Body of pancreas (tissue), 4 donors: Measurements from ENCODE around the gene DNAI1. TPM values are rescaled to one million over a fixed set of nuclear protein-coding genes. Genes with fewer than 3 reads are reported as not detected.

Experiments
- ATAC-seq: fragments of 150-250 bp; one replicate; pipeline ENCODE4 v1.9.1; 2016
- DNase-seq, 4 donors: peaks; one replicate each; pipeline ENCODE4 v3.0.0-alpha.2; 2019
- H3K27ac ChIP-seq, 4 donors: fragments of 200-600 bp; sonication (generic); 1 replicate in 3 of 4; 2 replicates in 1 of 4; pipeline versions ENCODE4 v1.5.1 to v1.6.1; 2016 to 2019; ENCODE audit warnings: mild to moderate bottlenecking in 1 of 4, mixed read lengths in 1 of 4, moderate library complexity in 1 of 4
- H3K27me3 ChIP-seq, 2 donors: fragments of 200-600 bp; sonication (generic); one replicate each; pipeline ENCODE4 v1.6.0; 2016; ENCODE audit warnings: mild to moderate bottlenecking in 1 of 2
- H3K36me3 ChIP-seq, 2 donors: fragments of 200-600 bp; sonication (generic); replicated peaks in 1 of 2; 2 replicates each; pipeline ENCODE4 v1.5.1; 2016; ENCODE audit warnings: low read depth in 2 of 2; ENCODE audit not compliant: insufficient read depth in 1 of 2
- H3K4me1 ChIP-seq: fragments of 200-600 bp; sonication (generic); one replicate; pipeline ENCODE4 v1.6.0; 2016
- H3K4me3 ChIP-seq, 2 donors: fragments of 200-600 bp; sonication (generic); 1 replicate in 1 of 2; 2 replicates in 1 of 2; pipeline ENCODE4 v1.5.1; 2016 to 2019
- H3K9me3 ChIP-seq, 3 donors: fragments of 200-600 bp; sonication (generic); 1 replicate in 2 of 3; 2 replicates in 1 of 3; pipeline ENCODE4 v1.5.1; 2016
- POLR2A ChIP-seq, 3 donors: fragments of 450-650 bp; IDR thresholded peaks; one replicate each; pipeline ENCODE4 v1.6.1; 2016; ENCODE audit warnings: antibody characterized with exemption in 3 of 3, mild to moderate bottlenecking in 2 of 3
- WGBS, 2 donors: methylation state at CpG; one replicate each; pipeline ENCODE4 v1.1.5; 2017; 5-methylcytosine and 5-hydroxymethylcytosine counted together
- intact Hi-C: fragments of 100-400 bp; cut with DNase I; formaldehyde crosslinking; loops from one replicate; pipeline ENCODE4 v1.15.1; 2023
- total RNA-seq, 2 donors: library from RNA; depleted of rRNA; stranded (reverse); fragments of >200 nt; gene quantifications; one replicate each; pipeline ENCODE4 v1.1.0, GENCODE V29; 2016
- TF ChIP-seq, protein P1 (sequence below), 7 experiments: fragments of 450-650 bp in 4 of 7; fragments of 200-600 bp in 3 of 7; sonication (generic) in 3 of 7; IDR thresholded peaks; one replicate each; pipeline ENCODE4 v1.5.1; 2016 to 2019; ENCODE audit warnings: antibody characterized with exemption in 7 of 7

DNAI1 gene
- total RNA-seq, 2 donors from 2014 or later: 0.99 to 2.1 TPM

DNA sequence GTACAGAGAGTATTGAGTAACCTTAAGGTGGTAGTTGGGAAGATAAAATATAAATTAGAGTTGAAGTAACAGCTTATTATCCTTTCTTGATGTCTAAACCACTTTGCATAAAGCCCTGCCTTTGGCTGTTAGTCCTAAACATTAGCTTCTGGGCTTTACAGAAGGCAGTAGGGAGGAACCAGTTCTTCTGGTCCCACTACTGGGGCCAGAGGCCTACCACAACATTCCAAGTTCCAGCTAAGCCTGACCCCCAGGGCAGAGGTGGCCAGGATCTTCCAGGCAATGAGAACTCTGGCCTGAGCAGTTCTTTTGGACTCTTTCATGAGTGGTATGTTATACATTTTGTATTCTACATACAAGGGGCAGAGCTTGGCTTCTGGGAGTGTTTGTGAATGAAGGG, 26.1 kb downstream of the DNAI1 start:
- intact Hi-C loops: no loop called here
- no peak overlapping the region for H3K27ac ChIP-seq
- TF ChIP-seq, protein P1, sequence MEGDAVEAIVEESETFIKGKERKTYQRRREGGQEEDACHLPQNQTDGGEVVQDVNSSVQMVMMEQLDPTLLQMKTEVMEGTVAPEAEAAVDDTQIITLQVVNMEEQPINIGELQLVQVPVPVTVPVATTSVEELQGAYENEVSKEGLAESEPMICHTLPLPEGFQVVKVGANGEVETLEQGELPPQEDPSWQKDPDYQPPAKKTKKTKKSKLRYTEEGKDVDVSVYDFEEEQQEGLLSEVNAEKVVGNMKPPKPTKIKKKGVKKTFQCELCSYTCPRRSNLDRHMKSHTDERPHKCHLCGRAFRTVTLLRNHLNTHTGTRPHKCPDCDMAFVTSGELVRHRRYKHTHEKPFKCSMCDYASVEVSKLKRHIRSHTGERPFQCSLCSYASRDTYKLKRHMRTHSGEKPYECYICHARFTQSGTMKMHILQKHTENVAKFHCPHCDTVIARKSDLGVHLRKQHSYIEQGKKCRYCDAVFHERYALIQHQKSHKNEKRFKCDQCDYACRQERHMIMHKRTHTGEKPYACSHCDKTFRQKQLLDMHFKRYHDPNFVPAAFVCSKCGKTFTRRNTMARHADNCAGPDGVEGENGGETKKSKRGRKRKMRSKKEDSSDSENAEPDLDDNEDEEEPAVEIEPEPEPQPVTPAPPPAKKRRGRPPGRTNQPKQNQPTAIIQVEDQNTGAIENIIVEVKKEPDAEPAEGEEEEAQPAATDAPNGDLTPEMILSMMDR (IDR thresholded peaks at IDR 0.05): no peak
- TF ChIP-seq POLR2A (IDR thresholded peaks at IDR 0.05): no peak

DNA sequence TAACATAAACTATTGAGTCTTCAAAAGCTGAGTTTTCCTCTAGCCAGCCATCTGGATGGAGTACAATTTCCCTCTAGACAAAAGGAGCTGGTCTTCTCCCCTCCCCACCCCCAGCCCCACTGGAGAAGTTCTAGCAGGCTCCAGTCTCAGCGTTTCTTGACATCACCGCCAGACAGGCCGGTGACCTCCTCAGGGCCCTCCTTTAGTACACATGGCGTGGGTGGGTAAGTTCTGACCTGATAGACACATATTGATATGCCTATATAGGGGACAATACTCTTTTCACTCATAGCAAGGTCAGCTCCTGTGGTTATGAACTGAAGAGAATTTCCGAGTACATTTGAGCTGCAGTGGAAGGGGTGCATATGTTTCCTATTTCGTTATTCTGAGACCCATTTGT, 27.2 kb downstream of the DNAI1 start:
- no peak for TF ChIP-seq POLR2A (IDR thresholded peaks at IDR 0.05)
- TF ChIP-seq, protein P1 (IDR thresholded peaks at IDR 0.05): no peak
- intact Hi-C loops: no loop called here
- H3K27me3 ChIP-seq: no peaks in the 10 kb centered on the region
- no peaks in the 10 kb centered on the region for H3K36me3 ChIP-seq
- H3K4me1 ChIP-seq: no peaks in the 10 kb centered on the region
- H3K4me3 ChIP-seq: no peak overlapping the region
- DNase-seq: no peak
- no peak for ATAC-seq
- H3K9me3 ChIP-seq: no peaks in the 10 kb centered on the region
- 67 to 69% methylated on average over 6 of the region's 6 CpGs for WGBS, 2 donors
- no peak overlapping the region for H3K27ac ChIP-seq

More for the DNA sequence above, 26.1 kb downstream of the DNAI1 start:
- H3K4me1 ChIP-seq: no peaks in the 10 kb centered on the region
- no peak for ATAC-seq
- H3K4me3 ChIP-seq: no peak overlapping the region
- no peaks in the 10 kb centered on the region for H3K27me3 ChIP-seq
- H3K36me3 ChIP-seq: no peaks in the 10 kb centered on the region
- DNase-seq: no peak
- no peaks in the 10 kb centered on the region for H3K9me3 ChIP-seq

DNA sequence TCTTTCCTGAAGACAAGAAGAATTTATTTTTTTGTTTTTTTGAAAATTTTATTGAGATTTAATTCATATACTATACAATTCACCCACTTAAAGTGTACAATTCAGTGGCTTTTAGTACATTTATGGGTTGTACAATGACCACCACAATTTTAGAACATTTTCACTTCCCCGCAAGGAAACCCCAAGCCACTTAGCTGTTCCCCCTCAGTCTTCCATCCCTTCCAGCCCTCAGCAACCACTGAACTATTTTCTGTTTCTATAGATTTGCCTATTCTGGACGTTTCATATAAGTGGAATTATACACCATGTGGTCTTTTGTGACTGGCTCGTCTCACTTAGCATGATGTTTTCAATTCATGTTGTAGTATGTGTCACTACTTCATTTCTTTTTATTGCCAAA, 28.0 kb downstream of the DNAI1 start:
- no peaks in the 10 kb centered on the region for H3K4me1 ChIP-seq
- no peak for DNase-seq
- 53 to 60% methylated on average over 3 of the region's 3 CpGs for WGBS, 2 donors
- no peaks in the 10 kb centered on the region for H3K27me3 ChIP-seq
- H3K4me3 ChIP-seq: no peak overlapping the region
- H3K27ac ChIP-seq: no peak overlapping the region
- TF ChIP-seq, protein P1 (IDR thresholded peaks at IDR 0.05): no peak
- TF ChIP-seq POLR2A (IDR thresholded peaks at IDR 0.05): no peak
- no peaks in the 10 kb centered on the region for H3K36me3 ChIP-seq
- ATAC-seq: no peak
- intact Hi-C loops: no loop called here
- no peaks in the 10 kb centered on the region for H3K9me3 ChIP-seq

DNA sequence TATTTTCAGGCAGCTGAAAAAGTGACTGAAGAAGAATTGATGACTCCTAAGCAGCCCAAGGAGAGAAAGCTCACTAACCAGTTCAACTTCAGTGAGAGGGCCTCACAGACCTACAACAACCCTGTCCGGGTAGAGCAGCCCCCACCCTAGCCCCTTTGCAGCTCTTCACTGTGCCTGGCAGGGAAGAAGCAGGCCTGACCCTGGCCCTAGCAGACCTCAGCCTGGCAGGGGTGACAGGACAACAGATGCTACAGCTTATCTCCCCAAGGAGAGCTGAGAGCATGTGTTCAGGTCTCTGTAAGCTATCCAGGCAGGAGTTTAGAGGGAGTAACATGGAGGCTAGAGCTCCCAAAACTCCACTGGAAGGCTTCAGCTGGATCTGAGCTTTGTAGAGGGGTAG, 31.8 kb downstream of the DNAI1 start:
- ATAC-seq (no peak), DNase-seq (no peak)
- no peaks in the 10 kb centered on the region for H3K4me1 ChIP-seq
- intact Hi-C loops: no loop called here
- no peak overlapping the region for H3K27ac ChIP-seq
- H3K4me3 ChIP-seq: no peak overlapping the region
- 56 to 88% methylated on average over 1 of the region's 1 CpG for WGBS, 2 donors
- H3K27me3 ChIP-seq: no peaks in the 10 kb centered on the region
- H3K36me3 ChIP-seq: no peaks in the 10 kb centered on the region
- H3K9me3 ChIP-seq: no peaks in the 10 kb centered on the region
- TF ChIP-seq POLR2A (IDR thresholded peaks at IDR 0.05): no peak
- TF ChIP-seq, protein P1 (IDR thresholded peaks at IDR 0.05): no peak

DNA sequence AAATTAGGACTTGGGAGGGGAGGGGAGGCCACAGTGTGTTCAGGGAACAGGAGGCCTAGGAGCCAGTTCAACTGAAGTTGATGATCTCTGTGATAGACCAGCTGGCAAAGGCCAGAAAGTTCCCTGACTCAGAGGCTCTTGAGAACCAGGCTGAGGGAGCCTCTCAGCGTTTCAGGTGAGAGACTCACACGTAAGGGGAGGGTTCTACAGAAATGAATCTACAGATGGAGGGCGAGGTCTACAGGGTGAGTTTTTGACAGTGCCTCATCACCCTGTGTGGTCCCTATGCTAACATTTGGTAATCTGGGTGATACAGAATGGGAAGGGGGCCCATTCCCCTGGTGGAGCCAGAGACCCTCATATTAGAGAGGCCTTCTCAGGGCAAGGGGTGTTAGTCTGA, 32.2 kb downstream of the DNAI1 start:
- WGBS, 2 donors: 47 to 54% methylated on average over 3 of the region's 3 CpGs
- Histone ChIP-seq H3K27me3 (no peaks in the 10 kb centered on the region), H3K9me3 (no peaks in the 10 kb centered on the region), H3K36me3 (no peaks in the 10 kb centered on the region), H3K4me3 (no peak overlapping the region), H3K4me1 (no peaks in the 10 kb centered on the region), H3K27ac (no peak overlapping the region)
- TF ChIP-seq, protein P1 (IDR thresholded peaks at IDR 0.05): no peak
- TF ChIP-seq POLR2A (IDR thresholded peaks at IDR 0.05): no peak
- DNase-seq: no peak
- intact Hi-C loops: no loop called here
- no peak for ATAC-seq
